Nucleus accumbens (tissue), 56 donors: ENCODE measurements around the gene SLC9A4.
A peak's percentile ranks its signal among the peaks of the same experiment; 100 is the strongest.

ENCODE experiments used
- DNase-seq, 56 donors: peaks; one replicate each; lab custom pipeline; 2025; lab: John Stamatoyannopoulos, UW

SLC9A4 gene

GRCh38 chr2:102489646-102490045, 16.6 kb downstream of the SLC9A4 start:
- DNase-seq, result no peak

DNA sequence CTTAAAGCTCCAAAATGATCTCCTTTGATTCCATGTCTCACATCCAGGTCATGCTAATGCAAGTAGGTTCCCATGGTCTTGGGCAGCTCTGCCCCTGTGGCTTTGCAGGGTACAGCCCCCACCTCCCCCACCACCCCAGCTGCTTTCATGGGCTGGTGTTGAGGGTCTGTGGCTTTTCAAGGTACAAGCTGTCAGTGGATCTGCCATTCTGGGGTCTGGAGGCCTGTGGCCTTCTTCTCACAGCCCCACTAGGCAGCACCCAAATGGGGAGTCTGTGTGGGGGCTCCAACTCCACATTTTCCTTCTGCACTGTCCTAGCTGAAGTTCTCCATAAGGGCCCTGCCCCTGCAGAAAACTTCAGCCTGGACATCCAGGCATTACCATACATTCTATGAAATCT, 19.0 kb downstream of the SLC9A4 start:
- DNase-seq, result no peak

GRCh38 chr2:102494570-102494969, 21.5 kb downstream of the SLC9A4 start:
- DNase-seq, result no peak

DNA sequence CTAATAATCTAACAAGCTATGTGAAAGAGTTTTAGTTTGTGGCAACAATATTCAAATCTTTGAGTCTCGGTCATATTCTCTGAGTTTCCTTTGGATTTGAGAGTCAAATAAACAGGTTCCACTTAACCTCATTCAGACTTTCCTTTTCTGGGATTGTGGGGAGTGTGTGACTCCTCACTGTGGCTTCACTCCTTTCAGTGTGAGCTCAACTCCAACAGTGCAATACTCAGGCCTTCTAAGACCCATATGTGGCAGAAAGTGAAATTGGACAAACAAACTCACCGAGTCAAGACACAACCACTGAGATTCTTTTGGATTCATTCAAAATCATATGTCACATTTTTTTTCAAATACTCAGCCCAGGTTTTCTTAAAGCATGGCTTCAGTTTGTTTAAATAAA, 25.4 kb downstream of the SLC9A4 start:
- DNase-seq, result no peak

GRCh38 chr2:102499558-102499957, 26.5 kb downstream of the SLC9A4 start:
- no peak for DNase-seq

- no peak for DNase-seq
These were observed 29.6 kb downstream of the SLC9A4 start for GRCh38 chr2:102502576-102502975.

GRCh38 chr2:102504833-102505232, 31.8 kb downstream of the SLC9A4 start:
- no peak for DNase-seq

- peak in 1 of 56 donors; percentile 5 for DNase-seq
These were observed 32.3 kb downstream of the SLC9A4 start for GRCh38 chr2:102505290-102505689.

- no peak for DNase-seq
These were observed 33.7 kb downstream of the SLC9A4 start for GRCh38 chr2:102506743-102507142.

- no peak for DNase-seq
These were observed 35.8 kb downstream of the SLC9A4 start for GRCh38 chr2:102508863-102509262.

- DNase-seq, result no peak
These were observed 36.7 kb downstream of the SLC9A4 start for GRCh38 chr2:102509749-102510148.

DNA sequence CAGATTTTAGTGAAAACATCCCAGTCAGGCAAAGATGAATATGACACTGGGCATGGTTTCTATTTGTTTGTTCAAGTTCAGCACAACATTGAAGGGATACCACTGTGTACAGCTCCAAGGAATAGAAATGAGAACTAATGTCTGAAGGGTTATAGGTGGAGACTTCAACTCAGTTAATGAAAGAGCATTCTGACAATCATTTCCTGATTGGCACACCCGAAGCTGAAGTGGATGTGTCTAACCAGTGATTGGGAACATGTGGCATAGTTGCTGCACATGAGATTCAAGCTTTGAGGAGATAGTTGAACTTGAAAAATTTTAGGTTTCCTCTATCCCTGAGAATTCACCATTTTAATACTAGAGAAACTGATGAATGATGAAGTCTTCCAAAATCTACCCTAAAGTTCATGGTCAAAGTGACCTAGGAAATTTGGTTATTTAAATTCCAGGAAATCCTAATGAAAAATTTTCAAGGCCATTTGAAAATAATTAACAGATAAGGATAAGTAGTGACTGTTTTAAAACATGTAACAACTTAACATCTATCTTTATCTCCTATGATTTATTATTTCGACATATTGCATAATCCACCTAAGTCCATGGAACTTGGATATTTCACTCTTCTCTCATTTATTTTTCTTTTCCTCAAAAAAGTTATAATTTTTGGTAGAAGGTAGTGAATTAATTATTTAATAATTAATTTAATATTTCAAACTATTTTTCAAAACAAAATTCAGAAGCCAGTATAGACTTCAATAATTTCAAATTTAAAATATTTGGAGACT, 38.0 kb downstream of the SLC9A4 start:
- DNase-seq, result no peak

GRCh38 chr2:102512161-102512560, 39.1 kb downstream of the SLC9A4 start:
- DNase-seq, result no peak

DNA sequence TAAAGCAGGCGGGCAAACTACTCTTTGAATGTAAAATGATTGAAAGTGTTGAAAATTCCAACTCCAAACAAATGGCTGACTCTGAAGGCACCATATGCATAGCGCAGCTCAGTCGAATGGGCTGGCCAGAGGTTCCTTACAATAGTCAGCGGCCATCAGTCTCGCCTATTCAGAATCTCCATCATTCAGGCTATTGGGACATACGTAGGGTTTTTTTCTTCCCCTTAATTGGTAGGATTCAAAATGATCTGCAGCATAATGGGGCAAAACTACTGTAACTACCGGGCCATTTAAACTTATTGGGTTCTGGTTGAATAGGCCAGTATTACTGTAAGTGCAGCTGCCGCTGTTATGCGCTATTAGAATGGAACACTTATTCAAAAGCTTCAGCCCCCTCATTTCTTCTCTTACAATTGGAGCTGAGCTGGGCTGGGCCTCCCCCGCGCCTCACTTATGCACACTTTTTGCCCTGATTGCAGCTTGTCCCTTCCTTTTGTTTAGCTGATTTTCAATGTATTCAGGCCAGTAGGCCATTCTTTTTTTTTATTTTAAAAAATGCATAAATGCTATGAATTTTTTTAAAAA, 40.4 kb downstream of the SLC9A4 start:
- peak in 1 of 56 donors; percentile 2 for DNase-seq

DNA sequence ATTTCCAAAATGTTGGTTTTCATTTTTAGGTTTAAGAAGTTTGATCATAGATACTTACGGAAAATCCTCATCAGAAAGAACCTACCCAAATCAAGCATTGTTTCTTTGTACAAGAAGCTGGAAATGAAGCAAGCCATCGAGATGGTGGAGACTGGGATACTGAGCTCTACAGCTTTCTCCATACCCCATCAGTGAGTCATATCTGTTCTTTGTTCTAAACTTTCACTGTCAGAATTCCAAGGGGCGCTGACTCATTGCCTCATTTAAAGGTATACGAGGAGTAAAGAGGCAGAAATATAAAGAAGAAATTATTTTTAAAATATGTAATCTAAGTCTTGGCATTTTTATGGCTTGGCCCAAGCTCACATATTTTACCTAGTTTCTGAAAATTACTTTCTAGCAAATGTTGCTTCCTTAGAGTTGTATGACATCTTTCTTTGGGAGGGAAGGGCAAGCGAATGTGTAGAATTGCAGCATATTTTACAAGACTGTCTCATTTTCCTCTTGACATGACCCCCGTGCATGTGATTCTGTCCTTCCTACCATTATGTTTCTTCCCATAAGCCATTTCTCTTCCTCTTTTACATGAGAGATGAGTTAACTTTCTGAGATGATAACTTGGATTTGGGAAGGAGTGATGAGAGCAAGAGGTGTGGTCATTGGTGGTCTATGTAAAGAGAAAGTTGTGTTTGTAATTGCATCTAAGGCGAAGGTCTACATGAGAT, 41.2 kb downstream of the SLC9A4 start:
- peak in 6 of 56 donors; percentile 2 to 44 (median 6) for DNase-seq

GRCh38 chr2:102515851-102516250, 42.8 kb downstream of the SLC9A4 start:
- DNase-seq, result no peak

DNA sequence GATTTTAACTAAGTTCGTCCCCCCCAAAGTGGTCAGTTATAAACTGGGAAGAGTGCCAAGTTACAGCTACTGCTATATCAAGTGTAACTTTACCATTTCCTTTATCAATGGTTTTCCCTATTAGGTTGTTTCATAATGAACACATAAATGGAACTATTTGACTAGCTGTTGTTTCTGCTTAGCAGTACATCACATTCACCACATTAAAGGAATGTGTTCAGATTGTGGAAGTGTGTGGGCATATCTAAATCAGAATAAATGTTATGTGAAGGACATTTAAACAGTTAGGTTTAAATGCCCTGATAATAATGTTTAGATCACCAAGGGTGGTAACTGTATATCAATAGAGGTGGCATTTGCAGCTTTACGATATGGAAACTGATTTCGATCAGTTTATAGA, 45.1 kb downstream of the SLC9A4 start:
- DNase-seq, result no peak

DNA sequence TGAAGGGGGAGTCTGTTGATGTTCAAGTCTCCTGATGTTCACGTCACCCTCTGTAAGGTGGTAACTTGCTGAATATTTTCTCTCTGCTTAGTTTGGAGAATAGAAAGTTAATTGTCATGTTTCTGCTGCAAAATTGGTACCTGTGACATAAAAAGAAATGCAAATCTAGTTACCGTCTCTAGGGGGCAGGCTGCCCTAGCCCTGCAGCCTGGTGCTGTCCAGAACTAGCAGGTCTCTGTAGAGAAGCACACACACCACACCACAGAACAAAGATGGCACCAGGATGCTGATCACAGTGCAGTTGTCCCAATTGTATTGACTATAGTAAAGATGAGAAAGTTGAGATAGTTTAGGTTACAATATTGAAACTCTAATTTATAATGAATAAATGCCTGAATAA, 47.0 kb downstream of the SLC9A4 start:
- DNase-seq, result no peak

- DNase-seq, result no peak
These were observed 47.8 kb downstream of the SLC9A4 start for GRCh38 chr2:102520801-102521200.

- DNase-seq, result no peak
These were observed 49.1 kb downstream of the SLC9A4 start for GRCh38 chr2:102522162-102522561.

- no peak for DNase-seq
These were observed 49.9 kb downstream of the SLC9A4 start for GRCh38 chr2:102522890-102523289.

DNA sequence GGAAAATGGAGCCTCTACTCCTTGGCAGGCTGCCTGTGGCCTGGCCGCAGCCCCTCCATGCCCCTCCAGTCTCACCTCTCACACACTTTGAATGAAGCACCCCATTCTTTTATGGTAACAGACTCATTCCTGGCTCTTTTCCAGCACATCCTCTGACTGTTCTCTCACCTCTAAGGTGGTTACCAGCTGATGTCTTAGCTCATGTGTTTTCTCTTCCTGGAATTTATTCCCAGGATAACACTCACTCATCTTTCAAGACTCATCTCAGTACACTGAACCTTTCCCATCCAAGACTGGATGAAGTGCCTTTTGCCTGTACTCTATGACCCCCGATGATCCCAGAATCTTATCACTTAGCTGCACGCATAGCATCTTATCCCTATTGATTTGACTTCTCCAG, 50.6 kb downstream of the SLC9A4 start:
- no peak for DNase-seq
